Activated naive CD4-positive, alpha-beta T cell (primary cell): ENCODE measurements around the gene FAM124B.

Experiments
- DNase-seq, 4 experiments: peaks; one replicate each; lab custom pipeline; 2025; lab: John Stamatoyannopoulos, UW

FAM124B gene

DNA sequence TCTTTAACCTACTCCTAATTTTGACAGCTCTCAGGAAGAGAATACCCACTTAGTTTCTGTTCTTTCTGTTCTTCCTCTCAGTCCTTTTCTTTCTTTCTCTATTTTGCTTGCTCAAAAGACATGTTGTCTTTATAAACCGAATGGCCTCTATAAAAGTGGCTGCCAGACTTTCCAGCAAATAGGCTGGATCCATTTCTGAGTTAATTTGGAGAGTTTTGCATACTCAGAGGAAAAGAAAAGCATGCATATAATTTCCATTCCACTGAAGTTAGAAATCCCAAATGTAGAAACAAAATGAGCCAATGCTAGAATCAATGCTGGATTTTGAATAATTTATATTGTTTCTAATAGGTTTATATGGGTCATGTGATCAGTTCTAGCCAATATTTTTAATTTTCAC lies 65.9 kb downstream of the FAM124B start:
- no peak for DNase-seq

DNA sequence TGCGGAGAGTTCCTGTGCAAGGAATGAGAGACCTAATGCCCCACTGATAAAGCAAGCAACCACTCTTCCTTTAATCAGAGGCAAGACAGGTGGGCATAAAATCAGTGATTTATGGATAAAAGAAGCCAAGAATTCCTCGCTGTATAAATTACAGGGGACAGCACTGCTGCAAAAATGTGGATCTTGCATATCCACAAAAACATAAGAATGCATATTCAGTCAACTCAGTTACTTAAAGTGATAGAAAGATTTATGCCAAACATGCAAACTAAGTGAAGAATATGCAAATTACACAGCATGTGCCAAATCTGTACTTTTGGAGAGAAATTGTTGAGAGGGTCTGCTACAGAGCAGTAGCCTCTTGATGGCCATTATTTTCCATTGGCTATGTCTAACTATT lies 67.2 kb downstream of the FAM124B start:
- DNase-seq: no peak

DNA sequence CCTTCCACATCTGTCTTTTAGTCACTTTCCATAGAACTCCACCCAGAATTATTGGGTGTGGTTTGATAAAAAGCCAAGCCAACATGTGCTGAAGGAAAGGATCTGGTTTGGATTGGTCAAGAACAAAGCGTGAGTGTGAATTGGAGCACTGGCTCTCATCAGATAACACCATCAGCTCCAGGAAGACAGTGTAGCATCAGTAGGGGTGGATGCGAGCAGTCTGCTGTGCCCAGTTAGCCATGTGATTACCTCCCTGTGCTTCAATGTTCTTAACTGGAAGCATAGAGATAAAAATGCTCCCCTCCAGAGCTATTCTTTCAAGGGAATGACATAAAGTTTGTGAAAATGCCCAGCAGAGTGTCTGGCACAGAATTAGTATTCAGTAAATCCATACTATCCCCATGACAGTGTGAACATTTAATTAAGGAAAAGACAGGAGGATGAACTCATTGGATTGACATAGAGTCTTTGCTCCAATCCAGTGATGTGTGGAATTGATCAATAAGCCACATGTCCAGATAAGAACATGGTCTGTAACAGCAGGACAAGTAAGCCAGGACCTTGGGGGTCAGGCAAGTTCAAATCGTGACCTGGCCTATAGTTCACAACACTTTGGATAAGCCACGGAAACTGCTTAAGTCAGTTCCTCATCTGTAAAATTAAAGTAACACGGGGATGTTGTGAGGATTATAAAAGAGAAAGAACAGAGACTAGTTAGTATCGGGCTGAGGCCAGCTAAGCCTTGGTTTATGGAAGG lies 68.0 kb downstream of the FAM124B start:
- no peak for DNase-seq

DNA sequence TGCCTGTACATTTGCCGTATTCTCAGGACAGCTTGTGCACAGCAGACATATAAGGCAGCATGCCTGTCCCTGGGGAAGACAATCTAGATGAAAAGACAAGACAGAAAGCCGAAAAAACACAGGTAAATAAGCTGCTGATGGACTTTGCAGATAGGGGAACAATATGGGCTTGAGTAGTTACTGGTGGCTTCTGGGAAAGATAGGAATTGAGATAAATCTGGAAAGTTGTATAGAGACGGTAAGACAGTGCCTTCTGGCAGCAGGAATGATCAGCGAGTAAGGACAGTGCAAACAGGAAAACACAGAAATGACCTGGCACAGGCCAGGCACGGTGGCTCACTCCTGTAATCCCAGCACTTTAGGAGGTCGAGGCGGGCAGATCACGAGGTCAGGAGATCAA lies 70.2 kb downstream of the FAM124B start:
- DNase-seq: no peak

DNA sequence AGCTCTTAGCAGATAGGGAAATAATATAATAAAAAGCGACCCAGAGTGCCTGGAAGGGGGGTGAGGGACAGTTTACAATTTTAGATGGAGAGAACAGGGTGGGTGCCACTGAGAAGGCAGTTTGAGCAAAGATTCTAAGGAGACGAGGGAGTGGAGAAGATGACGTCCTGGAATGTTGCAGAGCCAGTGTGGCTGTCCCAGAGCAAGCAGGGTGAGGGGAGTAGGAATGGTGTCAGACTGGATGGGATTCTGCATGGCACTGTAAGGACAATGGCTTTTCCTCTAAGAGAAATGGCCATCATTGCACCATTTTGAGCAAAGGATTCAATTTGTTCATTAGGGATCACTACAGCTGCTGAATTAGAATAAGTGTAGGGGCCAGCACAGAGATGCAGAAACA lies 73.1 kb downstream of the FAM124B start:
- DNase-seq: no peak
